ENCODE results near the gene TTC12.

GRCh38 chr11:113313601-113314000 lies 782 bp upstream of the TTC12 start:
- TF ChIP-seq POLR2A (IDR thresholded peaks at IDR 0.05) (no peak), CTCF (IDR thresholded peaks at IDR 0.05) (no peak)

Data from adrenal gland (tissue), 5 donors.